H1 (cell line): ENCODE measurements around the gene MEGF9.

Experiments used
- CHD7 ChIP-seq: fragments of 300-600 bp; sonication (generic); IDR thresholded peaks from 2 replicates; pipeline ENCODE4 v1.7.1; 2012; ENCODE audit warnings: low read length, moderate library complexity, mild to moderate bottlenecking, inconsistent platforms; ENCODE audit not compliant: insufficient replicate concordance
- CTCF ChIP-seq, 3 experiments: IDR thresholded peaks; 1 replicate in 2 of 3; 2 replicates in 1 of 3; pipeline versions ENCODE4 v1.5.1 to v1.6.1; 2011; ENCODE audit warnings: low read length in 3 of 3, mild to moderate bottlenecking in 3 of 3, inconsistent platforms in 2 of 3, low read depth in 1 of 3, moderate library complexity in 1 of 3; ENCODE audit not compliant: insufficient read depth in 1 of 3; ENCODE audit errors: control extremely low read depth in 1 of 3
- EP300 ChIP-seq, 2 experiments: IDR thresholded peaks; 1 replicate in 1 of 2; 2 replicates in 1 of 2; pipeline ENCODE4 v1.6.1; 2011 to 2012; ENCODE audit warnings: low read depth in 2 of 2, low read length in 2 of 2, mild to moderate bottlenecking in 2 of 2, borderline replicate concordance in 1 of 2, inconsistent platforms in 1 of 2, moderate library complexity in 1 of 2
- HDAC2 ChIP-seq, 2 experiments: fragments of 300-600 bp in 1 of 2; sonication (generic) in 1 of 2; IDR thresholded peaks; 2 replicates each; pipeline ENCODE4 v1.6.1; 2011 to 2012; ENCODE audit warnings: low read depth in 2 of 2, low read length in 2 of 2, mild to moderate bottlenecking in 2 of 2, moderate library complexity in 2 of 2, borderline replicate concordance in 1 of 2, inconsistent platforms in 1 of 2
- POLR2A ChIP-seq, 2 experiments: IDR thresholded peaks; 1 replicate in 1 of 2; 2 replicates in 1 of 2; pipeline ENCODE4 v1.6.1; 2011; ENCODE audit warnings: low read depth in 2 of 2, low read length in 2 of 2, mild to moderate bottlenecking in 2 of 2; ENCODE audit errors: control extremely low read depth in 1 of 2
- POLR2AphosphoS5 ChIP-seq: IDR thresholded peaks from 2 replicates; pipeline ENCODE4 v1.6.1; 2011; ENCODE audit warnings: low read depth, low read length
- TCF12 ChIP-seq: IDR thresholded peaks from 2 replicates; pipeline ENCODE4 v1.6.1; 2011; ENCODE audit warnings: low read depth, mild to moderate bottlenecking, low read length
- TF ChIP-seq, protein P1 (sequence below): IDR thresholded peaks from 2 replicates; pipeline ENCODE4 v1.6.1; 2012; ENCODE audit warnings: inconsistent platforms

DNA sequence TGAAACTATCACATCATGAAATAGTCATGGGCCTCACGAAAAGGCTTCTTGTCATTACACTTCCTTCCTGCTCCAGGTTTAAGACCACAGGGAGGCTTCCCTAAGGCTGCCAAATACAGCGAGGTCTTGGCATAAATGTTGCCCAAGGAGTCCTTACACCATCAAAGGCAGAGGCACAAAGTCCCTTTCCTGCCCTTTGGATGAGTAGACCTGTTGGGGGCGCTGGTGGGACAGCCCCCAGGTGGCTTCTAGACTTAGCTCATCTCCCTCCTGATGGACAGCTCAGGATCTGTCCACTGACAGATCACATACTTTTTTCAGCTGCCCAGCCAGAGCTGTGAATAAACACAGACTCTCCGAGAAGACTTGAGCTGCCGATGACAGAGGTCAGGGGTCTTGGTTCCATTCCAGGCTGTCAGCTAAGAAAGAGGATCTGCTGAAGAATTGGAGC is 15.5 kb upstream of the MEGF9 start:
- no peak for TF ChIP-seq EP300 (IDR thresholded peaks at IDR 0.05; ENCODE audit: borderline replicate concordance in 1 of 2, low read depth in 2 of 2, low read length in 2 of 2)
- TF ChIP-seq TCF12: no peak
- no peak for TF ChIP-seq POLR2AphosphoS5
- TF ChIP-seq, protein P1, sequence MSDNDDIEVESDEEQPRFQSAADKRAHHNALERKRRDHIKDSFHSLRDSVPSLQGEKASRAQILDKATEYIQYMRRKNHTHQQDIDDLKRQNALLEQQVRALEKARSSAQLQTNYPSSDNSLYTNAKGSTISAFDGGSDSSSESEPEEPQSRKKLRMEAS: no peak
- TF ChIP-seq CTCF (IDR thresholded peaks at IDR 0.05; ENCODE audit: control extremely low read depth in 1 of 3, insufficient read depth in 1 of 3, low read depth in 1 of 3, low read length in 3 of 3): peak; percentile 70 to 83 (median 77)
- TF ChIP-seq POLR2A (IDR thresholded peaks at IDR 0.05; ENCODE audit: control extremely low read depth in 1 of 2, low read depth in 2 of 2, low read length in 2 of 2): no peak
- no peak for TF ChIP-seq HDAC2 (IDR thresholded peaks at IDR 0.05; ENCODE audit: borderline replicate concordance in 1 of 2, low read depth in 2 of 2, low read length in 2 of 2)
- TF ChIP-seq CHD7: no peak
